8988T (cell line): Measurements from ENCODE around the gene USP6NL.

Source experiments
- DNase-seq: peaks from one replicate; pipeline ENCODE4 v3.0.0; 2011

Gene USP6NL

GRCh38 chr10:11548065-11548767, 63.2 kb downstream of the USP6NL start:
- no peak for DNase-seq

- DNase-seq = no peak
Measured at GRCh38 chr10:11546581-11546980, 64.9 kb downstream of the USP6NL start.

GRCh38 chr10:11541296-11541695, 70.2 kb downstream of the USP6NL start:
- no peak for DNase-seq

GRCh38 chr10:11539191-11539868, 72.1 kb downstream of the USP6NL start:
- DNase-seq = no peak

- no peak for DNase-seq
Measured at GRCh38 chr10:11538834-11539190, 72.6 kb downstream of the USP6NL start.

GRCh38 chr10:11536228-11536627, 75.2 kb downstream of the USP6NL start:
- no peak for DNase-seq

- DNase-seq = no peak
Measured at GRCh38 chr10:11535346-11535959, 76.0 kb downstream of the USP6NL start.

- no peak for DNase-seq
Measured at GRCh38 chr10:11533328-11533781, 78.1 kb downstream of the USP6NL start.

GRCh38 chr10:11532306-11532705, 79.1 kb downstream of the USP6NL start:
- no peak for DNase-seq

GRCh38 chr10:11530806-11531205, 80.6 kb downstream of the USP6NL start:
- no peak for DNase-seq

GRCh38 chr10:11529276-11529903, 82.1 kb downstream of the USP6NL start:
- no peak for DNase-seq

- no peak for DNase-seq
Measured at GRCh38 chr10:11528286-11528685, 83.2 kb downstream of the USP6NL start.

GRCh38 chr10:11527691-11528255, 83.7 kb downstream of the USP6NL start:
- no peak for DNase-seq

GRCh38 chr10:11527068-11527467, 84.4 kb downstream of the USP6NL start:
- no peak for DNase-seq

GRCh38 chr10:11525503-11525902, 85.9 kb downstream of the USP6NL start:
- DNase-seq = no peak

- no peak for DNase-seq
Measured at GRCh38 chr10:11522821-11523245, 88.6 kb downstream of the USP6NL start.

- DNase-seq = no peak
Measured at GRCh38 chr10:11521860-11522259, 89.6 kb downstream of the USP6NL start.

- no peak for DNase-seq
Measured at GRCh38 chr10:11520892-11521291, 90.6 kb downstream of the USP6NL start.

- DNase-seq = no peak
Measured at GRCh38 chr10:11517150-11517549, 94.3 kb downstream of the USP6NL start.

GRCh38 chr10:11516431-11516746, 95.1 kb downstream of the USP6NL start:
- no peak for DNase-seq

- DNase-seq = no peak
Measured at GRCh38 chr10:11515596-11516430, 95.6 kb downstream of the USP6NL start.

- DNase-seq = no peak
Measured at GRCh38 chr10:11513727-11514126, 97.7 kb downstream of the USP6NL start.

GRCh38 chr10:11512596-11512995, 98.9 kb downstream of the USP6NL start:
- DNase-seq = no peak
